GM19240 (cell line): ENCODE data around the gene PEX19.
"Not testable (repeated sequence)": the region's sequence is repeated elsewhere in the genome, so short reads cannot be mapped to it uniquely, and the experiment has no call there.

Experiments
- DNase-seq: peaks from one replicate; pipeline ENCODE4 v3.0.0; 2011; ENCODE audit warnings: low spot score; ENCODE audit not compliant: insufficient read length

The PEX19 gene, protein sequence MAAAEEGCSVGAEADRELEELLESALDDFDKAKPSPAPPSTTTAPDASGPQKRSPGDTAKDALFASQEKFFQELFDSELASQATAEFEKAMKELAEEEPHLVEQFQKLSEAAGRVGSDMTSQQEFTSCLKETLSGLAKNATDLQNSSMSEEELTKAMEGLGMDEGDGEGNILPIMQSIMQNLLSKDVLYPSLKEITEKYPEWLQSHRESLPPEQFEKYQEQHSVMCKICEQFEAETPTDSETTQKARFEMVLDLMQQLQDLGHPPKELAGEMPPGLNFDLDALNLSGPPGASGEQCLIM

DNA sequence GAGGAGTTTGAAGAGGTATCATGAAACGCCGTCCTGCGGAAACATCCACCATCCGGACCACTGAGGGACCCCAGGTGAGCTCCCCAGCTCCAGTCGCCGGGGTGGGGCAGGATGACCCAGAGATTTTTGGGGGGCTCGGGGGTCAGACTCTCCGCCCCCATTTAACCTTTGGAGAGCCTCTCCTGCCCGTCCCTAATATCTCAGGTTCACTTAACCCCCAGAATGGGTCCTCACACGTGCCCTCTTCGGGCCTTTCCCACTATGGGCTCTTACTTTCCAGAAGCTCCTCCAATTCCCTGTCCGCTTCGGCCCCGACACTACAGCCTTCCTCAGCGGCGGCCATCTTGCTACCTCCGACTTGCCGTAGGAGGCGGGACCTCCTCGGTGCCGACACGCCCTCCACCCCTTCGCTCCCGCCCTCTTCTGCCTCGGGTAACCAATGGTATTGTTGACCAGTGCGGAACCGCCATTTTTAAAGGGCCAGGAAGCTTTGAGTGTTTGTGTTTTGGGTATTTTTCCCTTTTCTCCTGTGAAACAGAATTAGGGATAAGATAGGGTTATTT, at the start of gene PEX19:
Gene PEX19, minus strand, starts transcription at position 352 of the 563 bp plus-strand sequence. Its CDS starts 9 bp downstream, at position 343.
- peak; percentile 78 for DNase-seq

DNA sequence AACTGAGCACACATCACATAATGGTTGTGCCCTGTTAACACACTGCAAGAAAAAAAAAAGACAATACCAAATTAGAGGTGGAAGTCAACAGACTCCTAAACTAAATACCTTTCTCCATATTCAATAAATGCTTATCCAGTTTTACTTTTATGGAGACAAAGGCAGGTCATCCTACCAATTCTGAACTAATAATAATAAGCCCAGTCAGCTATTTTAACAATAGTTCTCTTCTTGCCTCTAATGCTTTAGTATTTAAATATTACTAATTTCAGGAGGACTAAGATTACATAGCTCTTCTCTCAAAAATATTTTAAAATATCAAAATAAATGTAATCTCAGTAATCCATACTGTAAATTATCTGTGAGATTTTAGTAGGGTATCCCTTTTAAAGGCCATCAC, 47.6 kb upstream of the PEX19 start:
- no peak for DNase-seq

DNA sequence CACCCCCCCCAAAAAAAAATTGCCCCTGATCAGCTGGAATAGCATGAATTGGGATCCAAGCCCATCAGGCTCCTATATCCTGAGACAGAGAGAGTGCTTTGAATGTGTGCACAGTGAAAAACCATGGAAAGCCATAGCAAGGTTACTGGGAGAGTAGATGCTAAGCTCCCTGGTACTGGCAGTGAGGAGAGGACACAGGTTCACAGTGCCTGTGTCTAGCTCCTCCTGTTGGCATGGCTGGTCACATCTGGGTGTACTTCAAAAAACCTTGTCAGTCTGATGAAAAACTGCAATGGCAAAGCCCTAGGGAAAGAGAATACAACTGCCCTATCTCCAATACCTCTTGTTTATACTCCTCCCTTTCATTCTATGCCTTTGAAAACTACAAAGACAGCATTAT, 45.2 kb upstream of the PEX19 start:
- no peak for DNase-seq

DNA sequence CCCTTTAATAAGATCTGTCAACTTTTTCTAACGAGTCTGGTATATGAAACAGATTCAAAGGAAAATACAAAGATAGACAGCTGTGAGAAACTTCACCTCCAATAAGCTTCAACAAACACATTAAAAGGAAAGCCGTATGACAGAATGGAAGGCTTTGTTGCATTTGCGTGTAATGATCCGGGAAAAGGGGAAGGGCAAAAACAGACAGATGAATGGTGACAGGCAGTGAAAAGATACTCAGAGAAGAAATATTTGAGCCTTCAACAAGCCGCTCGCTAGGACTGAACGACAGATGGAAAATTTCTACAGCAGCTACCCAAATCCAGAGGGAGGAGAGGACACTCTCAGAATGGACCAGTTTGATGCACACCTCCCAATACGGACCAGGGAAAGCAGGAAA, 43.3 kb upstream of the PEX19 start:
- DNase-seq = no peak

DNA sequence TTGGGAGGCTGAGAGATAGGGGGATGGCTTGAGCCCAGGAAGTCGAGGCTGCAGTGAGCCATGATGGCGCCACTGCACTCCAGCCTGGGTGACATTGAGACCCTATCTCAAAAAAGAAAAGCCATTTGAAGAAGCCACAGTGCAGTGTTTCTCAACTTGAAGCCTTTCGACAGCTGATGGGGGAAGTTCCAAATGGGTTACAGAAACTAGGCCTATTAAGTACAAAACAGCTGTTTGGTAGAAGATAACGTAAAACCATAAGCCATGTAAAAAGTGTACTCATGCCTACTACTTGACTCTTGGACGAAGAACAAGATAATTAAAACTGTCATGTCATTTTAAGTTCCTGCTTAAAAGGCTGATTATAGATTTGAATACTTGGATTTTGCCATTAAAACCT, 41.5 kb upstream of the PEX19 start:
- DNase-seq = no peak

DNA sequence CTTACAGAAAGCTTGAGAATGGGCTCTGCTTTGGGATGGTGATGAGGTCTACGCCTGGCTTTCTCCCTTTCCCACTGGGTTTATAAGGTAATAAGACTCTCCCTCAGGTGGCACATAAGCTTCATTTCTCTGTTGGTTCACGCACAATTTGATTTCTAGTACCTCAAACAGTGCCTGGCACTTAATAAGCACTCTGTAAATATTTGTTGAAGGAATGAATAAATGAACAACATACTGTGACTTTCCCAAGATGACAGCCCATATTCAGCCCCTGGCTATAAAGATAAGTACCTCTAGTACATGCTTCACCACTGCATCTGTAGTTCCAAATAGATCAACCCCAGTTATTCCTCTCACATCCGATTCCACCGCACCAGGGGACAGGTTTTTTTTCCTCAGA, 40.3 kb upstream of the PEX19 start:
- DNase-seq = no peak

DNA sequence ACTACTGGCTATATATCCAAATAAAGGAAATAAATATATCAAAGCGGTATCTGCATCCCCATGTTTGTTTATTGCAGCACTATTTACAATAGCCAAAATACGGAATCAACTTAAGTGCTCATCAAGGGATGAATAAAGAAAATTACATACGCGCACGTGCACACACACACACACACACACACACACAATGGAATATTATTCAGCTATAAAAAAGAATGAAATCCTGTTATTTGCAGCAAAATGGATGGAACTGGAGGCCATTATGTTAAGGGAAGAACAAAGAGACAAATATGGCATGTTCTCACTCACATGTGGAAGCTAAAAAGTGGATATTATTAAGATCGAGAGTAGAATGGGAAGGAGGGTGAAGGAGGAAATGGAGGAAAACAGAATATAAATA, 37.9 kb upstream of the PEX19 start:
- no peak for DNase-seq

DNA sequence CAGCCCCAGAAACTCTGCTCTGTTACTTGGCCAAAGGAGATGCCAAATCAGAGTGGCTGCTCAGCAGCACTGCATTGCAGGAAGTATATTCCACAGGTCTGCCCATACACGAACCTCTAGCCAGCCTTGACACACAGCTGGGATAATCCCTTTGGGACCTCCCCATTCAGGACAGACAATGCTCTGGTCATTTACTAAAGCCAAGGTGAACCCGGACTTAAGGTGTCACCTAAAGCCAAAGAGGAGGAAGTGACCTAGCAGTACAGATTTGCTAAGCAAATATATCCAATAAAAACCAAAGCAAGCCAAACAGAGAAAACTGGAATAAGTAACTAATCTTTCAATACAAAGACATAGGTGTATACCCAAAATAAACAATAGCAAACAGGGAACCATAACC, 30.4 kb upstream of the PEX19 start:
- DNase-seq = no peak

DNA sequence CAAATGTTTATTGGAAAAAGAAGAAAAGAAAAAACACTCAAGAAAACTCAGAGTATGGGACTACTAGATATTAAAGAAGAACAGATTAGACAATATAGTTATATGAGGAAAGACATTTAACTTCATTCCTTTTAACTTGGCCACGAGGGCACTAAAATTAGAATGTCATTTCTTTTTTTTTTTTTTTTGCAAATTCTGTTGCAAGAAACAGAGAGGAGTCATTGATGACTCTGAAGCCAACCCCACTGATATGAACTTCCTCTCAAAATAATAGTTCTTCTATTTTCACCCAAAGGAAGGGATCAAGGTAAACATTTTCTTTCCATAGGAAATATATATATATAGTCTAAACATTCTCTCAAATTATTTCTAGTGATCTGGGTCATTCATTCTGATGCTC, 24.6 kb upstream of the PEX19 start:
- no peak for DNase-seq

DNA sequence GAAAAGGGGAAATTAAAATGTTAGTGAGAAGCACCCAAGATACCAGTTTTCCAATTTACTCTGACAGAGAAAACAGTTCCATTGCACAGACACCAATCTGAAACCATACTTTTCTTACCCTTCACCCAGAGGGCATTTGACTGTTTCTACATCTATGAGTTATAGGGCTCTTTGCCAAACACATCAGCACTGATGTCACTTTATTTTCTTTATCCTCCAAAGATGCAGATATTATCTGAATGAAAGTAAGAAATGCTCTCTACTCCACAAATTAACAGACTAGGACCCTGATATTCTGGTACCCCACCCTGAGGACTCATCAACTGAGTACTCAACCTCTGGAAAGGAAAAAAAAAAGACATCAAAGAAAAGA, 24.2 kb upstream of the PEX19 start:
- DNase-seq = no peak

DNA sequence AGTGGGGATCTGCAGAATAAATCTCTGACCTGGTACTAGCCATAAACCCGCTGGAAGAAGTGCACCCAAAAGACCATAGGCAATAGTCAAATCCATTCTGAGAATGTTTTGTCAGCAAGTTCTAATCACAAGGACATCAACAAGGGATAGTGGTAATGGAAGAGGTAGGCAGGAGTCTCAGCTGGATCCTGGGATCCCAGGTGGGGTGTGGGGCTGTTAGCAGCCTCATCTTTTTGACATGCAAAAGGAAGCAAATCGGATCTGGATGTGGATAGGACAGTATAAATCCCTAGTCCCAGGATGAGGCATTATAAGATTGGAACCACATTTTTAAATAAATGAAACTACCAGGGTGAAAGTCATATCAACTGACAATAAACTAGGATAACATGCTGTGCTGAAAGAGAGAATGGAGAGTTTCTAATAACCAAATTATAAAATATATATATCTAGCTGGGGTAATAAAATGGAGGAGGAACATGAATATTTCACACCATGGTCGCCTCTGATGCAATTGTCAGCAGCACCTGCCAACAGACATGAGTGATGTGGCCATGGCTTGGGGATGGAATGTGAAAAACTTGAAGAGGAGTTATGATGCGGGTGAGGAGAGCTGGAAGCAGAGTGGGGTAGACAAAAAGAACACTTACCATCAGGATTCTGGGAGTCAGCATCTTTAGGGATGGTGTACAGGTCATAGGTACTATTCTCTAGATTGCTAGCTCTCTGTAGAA, 23.7 kb upstream of the PEX19 start:
- DNase-seq = no peak

DNA sequence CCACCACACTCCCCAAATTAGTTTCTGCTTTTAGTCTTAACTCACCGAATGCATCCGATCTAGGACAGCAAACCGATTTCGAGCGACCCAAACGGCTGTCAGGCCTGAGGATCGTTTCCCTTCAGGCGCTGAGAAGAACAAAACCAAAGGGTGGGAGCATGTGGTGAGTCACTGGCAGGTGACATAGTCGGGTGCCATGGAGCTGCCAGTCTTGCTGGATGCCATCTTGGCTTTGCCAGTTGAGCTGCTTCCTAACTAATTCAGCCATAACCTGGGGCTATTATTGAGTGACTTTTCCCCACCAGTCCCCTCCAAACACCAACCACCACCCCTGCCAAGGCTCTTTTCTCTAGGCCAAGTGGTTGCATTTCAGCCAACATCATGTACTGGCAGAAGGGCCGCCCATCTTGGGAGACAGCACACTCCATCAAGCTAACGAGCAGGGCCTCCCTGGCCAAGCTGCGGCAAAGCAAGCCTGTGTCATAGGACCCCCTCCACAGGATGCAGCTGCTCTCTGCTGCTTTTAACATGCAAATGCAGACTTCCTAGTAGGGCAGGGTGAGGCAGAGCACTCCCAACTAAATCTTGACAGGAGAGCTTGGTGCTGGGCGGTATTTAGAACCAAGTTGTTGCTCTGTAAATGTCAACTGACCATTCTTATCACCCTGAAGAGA, 22.3 kb upstream of the PEX19 start:
- DNase-seq = no peak

DNA sequence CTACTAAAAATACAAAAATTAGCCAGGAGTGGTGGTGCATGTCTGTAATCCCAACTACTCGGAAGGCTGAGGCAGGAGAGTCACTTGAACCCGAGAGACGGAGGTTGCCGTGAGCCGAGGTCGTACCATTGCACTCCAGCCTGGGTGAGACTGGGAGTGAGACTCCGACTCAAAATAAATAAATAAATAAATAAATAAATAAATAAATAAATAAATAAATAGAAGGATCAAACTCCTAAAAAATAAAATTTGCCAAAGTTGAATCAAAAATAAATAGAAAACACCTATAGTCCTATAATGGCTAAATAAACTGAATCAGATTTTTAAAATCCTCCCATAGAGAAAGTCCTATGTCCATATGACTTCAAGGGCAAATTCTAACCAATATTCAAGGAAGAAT, 15.2 kb upstream of the PEX19 start:
- DNase-seq = no peak

DNA sequence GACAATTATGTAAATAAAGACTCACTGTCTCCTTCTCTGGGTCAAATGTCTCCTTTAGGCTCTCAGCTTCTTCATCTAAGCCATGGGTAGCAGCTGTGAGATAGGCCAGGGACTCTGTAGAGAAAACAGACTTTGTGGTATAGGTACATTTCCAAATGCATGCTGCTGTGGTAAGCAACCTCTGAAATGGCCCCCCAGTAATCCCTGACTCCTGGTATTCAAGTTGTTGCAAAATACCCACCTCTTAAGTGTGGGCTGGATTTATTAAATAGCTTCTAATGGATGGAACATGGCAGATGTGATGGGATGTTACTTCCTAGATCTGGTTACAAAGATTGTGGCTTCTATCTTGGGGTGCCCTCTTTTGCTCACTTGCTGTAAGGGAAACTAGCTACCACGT, 11.1 kb upstream of the PEX19 start:
- DNase-seq = no peak

DNA sequence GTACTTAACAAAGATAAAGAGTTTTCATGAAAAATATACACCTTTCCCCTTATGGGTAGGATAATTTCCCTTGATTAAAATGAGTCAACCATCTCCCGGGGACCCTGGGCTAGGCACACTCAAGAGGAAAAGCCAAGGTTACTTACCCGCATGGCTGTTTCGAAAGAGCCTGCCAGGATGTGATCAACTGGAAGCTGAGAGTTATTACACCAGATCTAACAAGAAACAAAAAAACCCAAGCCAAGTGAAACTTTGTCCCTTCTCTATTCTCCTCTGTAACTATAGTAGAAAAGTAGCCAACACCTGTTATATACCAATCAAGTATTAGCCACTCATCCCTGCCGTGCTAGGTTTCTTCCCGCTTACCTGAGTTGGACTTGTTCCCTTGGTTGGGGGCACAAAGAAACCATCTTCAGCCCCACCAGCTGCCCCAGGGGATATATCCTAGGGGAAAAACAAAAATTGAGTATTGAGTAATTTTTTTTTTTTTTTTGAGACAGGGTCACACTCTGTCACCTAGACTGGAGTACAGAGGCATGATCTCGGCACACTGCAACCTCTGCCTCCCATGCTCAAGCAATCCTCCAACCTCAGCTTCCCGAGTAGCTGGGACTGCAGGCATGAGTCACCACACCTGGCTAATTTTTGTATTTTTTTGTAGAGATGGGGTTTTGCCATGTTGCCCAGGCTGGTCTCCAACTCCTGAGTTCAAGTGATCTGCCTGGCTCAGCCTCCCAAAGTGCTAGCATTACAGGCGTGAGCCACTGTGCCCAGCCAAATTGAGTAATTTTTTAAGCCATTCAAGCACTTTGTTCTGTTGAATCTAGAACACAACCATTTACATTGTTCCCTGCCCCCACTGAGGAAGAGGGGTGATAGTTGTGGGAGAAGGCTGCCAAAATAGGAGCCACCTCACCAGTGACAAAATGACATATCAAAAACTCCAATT, 8.4 kb upstream of the PEX19 start:
- no peak for DNase-seq

DNA sequence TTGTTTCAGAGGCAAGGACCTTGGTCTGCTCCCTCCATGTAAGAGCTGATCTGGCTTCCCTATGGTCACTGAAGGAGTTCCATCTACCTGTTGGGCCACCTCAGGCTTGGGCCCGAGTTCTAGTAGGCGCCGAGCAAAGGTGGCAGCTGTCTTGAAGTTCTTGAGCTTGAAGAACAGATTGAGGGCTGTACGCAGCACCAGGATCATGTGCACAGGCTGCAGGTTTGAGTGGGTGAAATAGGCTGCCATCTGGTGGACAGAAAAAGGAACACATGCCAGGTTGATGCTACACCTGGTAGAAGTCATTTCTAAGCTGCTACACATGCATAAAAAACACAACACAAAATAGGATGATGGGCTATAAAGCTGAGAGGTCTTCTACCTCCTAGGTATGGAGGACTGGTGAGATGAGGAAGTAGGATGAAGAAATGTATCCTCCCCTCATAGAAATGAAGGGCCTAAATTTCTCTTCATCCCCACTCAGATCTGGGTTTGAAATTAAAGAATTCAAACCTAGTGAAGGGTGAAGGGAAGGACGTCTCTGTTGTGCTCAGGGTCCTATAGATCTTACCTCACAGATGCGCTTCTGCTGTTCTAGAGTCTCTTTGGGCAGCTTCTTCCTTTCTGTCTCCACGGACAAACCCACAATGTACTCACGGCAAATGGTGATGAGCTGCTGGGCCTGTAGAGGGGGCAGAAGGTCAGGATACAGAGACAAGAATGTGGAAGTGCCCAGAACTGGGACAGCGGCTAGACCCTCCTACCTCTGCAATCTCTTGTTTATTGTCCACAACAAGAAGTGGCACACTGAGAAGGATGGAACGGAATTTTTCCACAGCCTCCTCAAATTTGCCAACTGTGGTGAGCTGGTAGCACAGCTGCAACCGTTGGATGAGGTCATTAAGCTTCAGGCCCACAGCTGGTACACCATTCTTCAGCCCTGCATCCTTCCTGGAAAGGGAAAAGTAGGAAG, 6.6 kb upstream of the PEX19 start:
- DNase-seq = peak; percentile 38

DNA sequence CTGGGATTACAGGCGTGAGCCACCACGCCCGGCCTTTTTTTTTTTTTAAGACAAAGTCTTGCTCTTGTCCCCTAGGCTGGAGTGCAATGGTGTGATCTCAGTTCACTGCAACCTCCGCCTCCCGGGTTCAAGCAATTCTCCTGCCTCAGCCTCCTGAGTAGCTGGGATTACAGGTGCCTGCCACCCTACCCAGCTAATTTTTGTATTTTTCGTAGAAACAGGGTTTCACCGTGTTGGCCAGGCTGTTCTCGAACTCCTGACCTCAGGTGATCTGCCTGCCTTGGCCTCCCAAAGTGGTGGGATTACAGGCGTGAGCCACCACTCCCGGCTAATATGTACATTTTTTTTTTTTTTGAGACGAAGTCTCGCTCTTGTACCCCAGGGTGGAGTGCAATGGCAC, 2.8 kb upstream of the PEX19 start:
- not testable (repeated sequence) for DNase-seq

DNA sequence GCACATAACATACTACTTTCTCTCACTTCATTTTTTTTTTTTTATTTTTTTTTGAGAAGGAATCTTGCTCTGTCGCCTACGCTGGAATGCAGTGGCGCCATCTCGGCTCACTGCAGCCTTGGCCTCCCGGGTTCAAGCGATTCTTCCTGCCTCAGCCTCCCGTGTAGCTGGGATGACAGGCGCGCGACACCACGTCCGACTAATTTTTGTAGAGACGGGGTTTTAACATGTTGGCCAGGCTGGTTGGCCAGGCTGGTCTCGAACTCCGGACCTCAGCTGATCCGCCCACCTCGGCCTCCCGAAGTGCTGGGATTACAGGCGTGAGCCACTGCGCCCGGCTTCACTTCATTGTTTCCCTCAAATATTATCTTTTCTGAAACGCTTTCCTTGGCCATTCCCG, 573 bp upstream of the PEX19 start:
- no peak for DNase-seq

DNA sequence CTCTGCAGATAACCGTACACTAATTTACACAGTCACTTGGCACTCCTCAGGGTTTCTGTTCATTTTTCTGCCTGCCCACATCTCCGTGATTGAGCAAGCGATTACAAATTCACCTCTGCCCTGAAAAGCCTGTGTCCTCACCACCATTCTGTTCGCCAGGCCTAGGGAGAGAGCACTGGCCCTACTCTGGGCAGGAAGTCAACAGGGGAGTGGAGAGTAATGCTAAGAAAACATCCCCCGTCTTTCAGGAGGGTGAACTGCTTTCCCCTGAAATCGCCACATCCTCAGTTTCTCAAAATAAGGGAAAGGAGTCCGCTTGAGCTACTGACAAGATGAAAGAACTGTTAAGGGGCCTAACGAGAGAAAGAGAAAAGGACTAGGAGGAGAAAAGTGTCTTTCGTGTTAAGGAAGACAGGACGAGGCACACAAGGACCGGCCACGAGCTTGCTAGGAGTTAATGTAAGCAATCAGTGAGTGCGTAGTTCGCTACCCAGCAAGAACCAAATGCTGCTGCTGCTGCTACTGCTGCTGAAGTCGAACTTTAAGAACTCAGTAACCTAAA, 632 bp downstream of the PEX19 start:
- no peak for DNase-seq

DNA sequence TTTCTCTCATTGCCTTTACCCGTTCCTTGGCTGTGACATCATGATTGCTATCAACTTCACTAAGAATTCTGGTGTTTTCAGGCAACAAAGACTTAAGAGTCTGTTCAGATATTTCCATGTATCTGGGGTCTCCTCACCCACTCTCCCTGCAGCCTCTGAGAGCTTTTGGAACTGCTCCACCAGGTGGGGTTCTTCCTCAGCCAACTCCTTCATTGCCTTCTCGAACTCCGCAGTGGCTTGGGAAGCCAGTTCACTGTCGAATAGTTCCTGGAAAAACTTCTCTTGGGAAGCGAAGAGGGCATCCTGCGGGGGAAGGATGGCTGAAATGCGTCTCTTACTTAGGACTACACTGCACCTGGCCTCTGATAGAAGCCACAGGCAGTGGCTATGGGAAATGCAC, 2.1 kb downstream of the PEX19 start:
- no peak for DNase-seq
